ENCODE results near the gene EYS.
A peak's percentile ranks its signal among the peaks of the same experiment; 100 is the strongest.
"Not testable (repeated sequence)": the region's sequence is repeated elsewhere in the genome, so short reads cannot be mapped to it uniquely, and the experiment has no call there.

EYS gene

DNA sequence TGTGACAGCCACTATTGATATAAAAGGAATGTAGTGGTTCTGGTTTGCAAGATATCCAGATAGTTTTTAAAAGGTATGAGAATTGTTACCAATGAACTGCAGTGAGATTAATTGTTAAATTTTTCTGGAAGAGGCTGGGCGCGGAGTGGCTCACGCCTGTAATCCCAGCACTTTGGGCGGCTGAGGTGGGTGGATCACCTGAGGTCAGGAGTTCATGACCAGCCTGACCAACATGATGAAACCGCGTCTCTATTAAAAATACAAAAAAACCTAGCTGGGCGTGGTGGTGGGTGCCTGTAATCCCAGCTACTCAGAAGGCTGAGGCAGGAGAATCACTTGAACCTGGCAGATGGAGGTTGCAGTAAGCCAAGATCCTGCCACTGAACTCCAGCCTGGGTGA lies 1906.6 kb downstream of the EYS start:
- not testable (repeated sequence) for DNase-seq

DNA sequence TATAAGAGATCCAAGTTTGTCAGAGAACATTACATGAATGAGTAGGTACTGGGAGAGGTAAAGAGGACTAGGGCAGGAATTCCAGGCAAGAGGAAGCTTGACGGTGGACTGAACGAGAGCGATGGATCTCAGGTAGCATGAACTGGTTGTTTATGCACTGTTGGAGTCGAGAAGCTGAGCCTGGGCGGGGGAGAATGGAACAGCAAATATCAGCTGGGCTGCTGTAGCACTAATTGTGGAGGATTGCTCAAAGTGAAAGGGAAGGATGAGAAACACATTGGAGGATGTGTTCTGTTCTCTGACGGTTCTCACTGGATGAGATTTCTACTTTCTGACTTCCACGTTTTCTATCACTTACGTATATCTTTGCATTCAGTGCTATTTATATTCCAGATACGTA lies 1907.2 kb downstream of the EYS start:
- DNase-seq: no peak

DNA sequence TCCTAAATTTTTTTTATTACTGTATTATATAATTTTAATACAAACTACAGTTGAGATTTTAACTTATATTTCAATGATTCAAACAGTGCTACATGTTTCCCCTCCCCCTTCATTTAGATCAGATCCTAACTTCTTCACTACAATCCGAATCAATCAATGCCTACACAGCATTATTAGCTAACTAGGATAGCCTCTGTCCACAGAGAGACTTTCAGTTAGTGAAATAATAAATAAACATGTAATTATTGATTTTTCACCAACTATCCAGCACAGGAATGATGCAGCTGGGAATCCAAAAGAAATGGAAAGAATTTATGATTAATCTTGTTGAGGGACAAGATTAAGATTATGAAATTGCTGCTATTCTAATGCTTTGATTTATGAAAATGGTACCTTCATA lies 1907.7 kb downstream of the EYS start:
- no peak for DNase-seq

DNA sequence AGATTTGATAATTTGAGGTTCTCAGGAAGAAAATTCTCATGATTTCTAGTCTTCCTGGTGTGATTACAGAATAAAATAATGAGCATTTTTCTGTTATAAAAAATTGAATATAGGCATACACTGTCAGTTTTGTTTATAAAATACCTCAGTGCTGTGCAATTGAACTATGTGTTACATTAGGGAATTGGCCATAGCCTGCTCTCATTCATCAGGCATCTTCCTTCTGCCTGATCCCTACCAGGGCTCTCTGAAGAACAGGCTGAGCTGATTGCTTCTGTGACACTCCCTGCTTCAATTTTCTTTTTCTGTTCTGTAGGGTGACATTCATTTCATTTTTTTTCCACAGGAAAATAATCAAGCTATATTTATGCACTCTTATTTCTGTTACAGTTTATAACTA lies 1908.6 kb downstream of the EYS start:
- DNase-seq: no peak

DNA sequence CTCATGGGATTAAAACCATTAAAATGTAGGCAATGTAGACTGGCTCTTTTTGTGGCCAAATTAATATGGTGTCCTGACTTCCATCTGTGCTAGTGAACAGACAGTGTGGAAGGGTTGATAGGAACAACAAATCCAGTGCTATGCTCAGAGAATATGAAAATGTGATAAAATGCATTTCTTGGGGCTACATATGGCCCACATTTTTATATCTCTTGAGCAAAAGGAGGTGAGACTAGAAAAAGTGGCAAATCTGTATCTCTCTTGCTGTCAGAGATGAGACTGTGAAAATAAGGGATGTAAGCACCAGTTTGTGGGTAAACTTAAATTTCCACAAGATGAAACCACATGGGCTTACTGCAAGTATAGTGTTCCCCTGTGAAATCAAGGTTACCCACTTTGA lies 1909.3 kb downstream of the EYS start:
- DNase-seq: no peak

DNA sequence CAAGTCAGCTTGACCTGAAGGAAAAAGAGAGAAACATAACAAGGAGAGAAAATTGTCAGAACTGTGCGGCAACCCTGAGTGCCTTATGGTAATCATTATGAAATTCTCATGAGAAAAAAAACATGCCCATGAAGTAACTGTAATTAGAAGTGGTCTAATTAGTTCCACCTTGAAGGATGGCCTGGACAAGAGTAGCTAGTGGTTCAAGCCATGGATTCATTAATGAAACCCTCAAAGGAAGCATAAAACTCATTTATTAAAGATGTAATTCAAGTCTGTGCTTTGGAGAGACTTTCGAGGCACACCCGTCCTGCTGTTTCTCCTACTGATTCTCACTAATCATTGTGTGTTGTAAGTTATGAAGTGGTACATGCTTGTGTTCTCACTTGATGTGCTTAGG lies 1911.2 kb downstream of the EYS start:
- DNase-seq: no peak

- no peak for DNase-seq
These were observed 1912.0 kb downstream of the EYS start for GRCh38 chr6:63795006-63795405.

GRCh38 chr6:63793465-63794137 lies 1913.4 kb downstream of the EYS start:
- no peak for DNase-seq

- DNase-seq: no peak
These were observed 1914.1 kb downstream of the EYS start for GRCh38 chr6:63792736-63793464.

GRCh38 chr6:63790334-63790733 lies 1916.7 kb downstream of the EYS start:
- DNase-seq: no peak

DNA sequence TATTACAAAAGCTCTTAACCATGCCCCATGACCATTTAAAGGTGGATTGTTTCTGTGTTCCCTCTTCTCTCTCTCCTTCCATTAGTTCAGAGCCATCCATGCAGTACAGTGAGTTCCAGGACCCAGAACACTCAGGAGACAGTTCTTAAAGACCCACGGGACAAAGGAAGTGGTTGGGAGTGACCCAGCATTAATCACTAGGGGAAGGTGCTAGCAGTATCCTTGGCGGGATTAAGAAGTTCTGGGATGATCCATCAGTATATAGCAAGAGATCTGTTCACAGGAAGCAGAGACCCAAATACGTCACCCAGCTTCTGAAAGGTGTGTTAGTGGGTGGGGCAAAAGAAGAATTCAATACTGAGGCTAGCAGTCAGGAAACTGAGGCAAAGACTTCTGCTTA lies 1917.3 kb downstream of the EYS start:
- DNase-seq: no peak

DNA sequence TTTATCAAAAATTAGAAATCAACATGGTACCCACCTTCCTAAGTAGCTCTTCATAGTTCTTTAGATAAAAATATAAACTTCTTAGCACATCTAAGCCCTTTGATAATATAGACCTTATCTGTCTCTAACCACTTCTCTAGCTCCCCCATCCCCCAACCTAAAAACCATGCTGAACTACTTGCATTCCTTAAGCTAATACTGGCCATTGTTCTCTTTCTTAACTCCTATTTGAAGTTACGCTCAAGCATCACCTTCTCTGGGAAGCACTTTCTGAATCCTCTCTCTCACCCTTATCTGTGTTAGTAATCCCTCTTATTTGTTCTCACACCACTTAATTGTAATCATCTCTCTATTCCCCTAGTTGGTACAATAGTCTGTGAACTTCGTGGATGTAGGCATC lies 1918.5 kb downstream of the EYS start:
- DNase-seq: no peak

DNA sequence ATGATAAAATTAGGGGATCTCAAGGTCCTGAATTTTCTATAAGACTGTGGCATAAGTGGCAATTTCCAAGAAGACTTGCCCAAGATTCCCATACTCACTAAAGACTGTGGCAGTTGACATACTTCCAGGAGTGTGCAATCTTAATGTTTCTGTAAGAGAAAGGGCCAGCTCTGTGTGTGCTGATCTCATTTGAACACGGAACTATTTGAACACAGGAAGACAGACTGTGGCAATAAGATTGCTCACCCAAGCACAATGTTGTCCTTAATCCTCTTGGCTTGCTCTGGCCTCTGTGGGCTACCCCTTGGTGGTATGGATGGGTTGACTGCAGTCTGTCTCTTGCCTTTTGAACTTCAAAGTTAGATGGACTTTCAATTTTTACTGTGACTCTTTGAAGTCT lies 1920.0 kb downstream of the EYS start:
- DNase-seq: no peak

DNA sequence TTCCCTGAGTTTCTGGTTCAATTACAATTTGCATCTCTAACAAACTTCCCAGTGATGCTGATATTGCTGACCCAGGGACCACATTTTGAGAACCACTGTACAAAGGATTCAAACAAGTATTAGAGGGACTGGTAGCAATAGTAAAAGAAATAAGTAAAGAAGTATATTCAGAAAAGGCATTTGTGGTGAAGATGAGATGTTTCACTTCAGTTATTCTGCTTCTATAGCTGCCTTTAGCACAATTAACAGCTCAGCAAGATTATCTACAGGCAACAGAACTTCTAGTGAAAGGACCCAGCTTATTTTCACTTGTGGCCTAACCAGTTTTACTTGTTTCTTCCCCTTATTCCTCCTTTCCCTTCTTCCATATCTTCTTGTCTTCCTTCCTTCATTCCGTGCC lies 1922.0 kb downstream of the EYS start:
- no peak for DNase-seq

GRCh38 chr6:63783096-63783495 lies 1923.9 kb downstream of the EYS start:
- no peak for DNase-seq

- DNase-seq: no peak
These were observed 1932.1 kb downstream of the EYS start for GRCh38 chr6:63774961-63775360.

- no peak for DNase-seq
These were observed 1933.8 kb downstream of the EYS start for GRCh38 chr6:63773200-63773599.

DNA sequence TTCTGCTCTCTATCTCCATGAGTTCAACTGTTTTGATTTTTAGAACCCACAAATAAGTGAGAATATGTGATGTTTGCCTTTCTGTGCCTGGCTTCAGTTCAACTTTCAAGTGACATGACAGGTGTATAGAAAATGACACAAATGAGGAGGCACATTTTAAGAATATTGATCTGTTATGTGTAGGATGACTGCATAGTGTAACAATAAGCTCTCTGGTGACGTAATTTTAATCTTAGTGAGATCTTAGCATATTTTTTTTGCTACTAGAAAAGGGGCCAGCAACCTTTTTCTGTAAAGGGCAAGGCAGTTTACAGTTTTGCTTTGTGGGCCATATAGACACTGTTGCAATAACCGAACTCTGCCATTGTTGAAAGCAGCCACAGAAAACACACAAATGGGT lies 1941.2 kb downstream of the EYS start:
- no peak for DNase-seq

DNA sequence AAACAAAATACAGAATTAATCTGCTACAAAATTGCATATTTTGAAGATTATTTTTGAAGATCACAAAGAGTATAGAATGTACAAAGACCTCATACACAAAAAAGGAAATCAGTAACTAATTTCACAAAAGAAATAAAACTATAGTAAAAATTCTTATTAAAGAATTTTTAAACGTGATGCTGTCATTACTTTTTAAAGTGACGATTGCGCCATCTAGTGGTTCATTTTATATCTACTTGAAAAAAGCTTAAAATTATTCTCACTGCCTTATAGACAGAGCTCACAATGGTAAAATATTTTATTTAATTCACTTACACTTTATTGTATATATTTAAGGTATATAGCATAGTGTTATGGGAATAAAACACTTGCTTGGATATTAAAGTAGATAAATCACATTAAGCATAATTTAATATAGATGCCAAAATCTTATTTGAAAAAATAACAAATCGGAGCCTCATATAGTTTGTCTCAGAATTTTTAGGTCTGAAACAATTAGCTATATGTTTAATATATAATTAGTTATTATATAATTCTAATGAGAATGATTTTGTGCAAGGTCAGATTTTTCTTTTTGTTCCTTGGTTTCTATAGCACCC lies 1942.6 kb downstream of the EYS start:
- peak; percentile 1 for DNase-seq

GRCh38 chr6:63760199-63760598 lies 1946.8 kb downstream of the EYS start:
- DNase-seq: no peak

DNA sequence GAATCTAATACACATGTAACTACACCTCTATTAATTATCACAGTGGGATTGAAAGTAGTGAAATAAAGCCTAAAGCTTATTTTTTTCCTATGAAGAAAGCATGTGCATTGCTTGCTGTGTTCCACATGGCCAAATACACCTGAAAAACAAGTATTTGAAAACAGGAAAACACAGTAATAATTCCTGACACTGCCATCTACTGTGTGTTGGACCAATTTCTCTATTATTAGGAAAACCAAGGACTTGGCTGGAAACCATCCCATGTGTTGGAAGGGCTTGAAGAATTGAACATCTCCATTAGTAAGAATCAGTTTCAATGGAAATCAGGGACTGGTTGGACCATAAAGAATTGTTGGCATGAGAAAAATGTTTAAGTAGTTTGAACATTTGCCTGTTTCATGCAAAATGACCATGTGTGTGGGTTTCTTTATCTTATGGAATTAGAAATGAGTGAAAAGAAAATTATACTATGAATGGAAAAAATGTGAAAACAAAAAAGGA lies 1947.4 kb downstream of the EYS start:
- no peak for DNase-seq

DNA sequence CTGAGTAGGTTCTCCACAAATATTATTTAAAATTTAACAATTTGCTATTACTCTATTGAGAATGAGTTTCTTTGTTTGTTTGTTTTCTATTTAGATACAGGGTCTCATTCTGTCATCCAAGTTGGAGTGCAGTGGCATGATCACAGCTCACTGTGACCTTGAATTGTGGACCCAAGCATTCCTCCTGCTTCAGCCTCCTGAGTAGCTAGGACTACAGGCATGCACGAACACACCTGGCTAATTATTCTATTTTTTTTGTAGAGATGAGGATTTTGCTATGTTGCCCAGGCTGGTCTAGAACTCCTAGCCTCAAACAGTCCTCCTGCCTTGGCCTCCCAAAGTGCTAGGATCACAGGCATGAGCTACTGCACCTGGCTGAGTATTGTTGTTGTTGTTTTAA lies 1949.2 kb downstream of the EYS start:
- DNase-seq: no peak

- not testable (repeated sequence) for DNase-seq
These were observed 1949.8 kb downstream of the EYS start for GRCh38 chr6:63757275-63757674.

GRCh38 chr6:63750400-63750799 lies 1956.6 kb downstream of the EYS start:
- no peak for DNase-seq
